ENCODE measurements around the gene RHCG.

RHCG gene

GRCh38 chr15:89428246-89428645 lies 68.1 kb downstream of the RHCG start:
- no peak overlapping the region for H3K27ac ChIP-seq (ENCODE audit: low read depth, low read length)
- peaks cover 31% of the 10 kb centered on the region for H3K27me3 ChIP-seq (ENCODE audit: control insufficient read depth, insufficient read depth, low read length)
- no peak overlapping the region for H3K4me3 ChIP-seq (ENCODE audit: low read depth, low read length)
- no peaks in the 10 kb centered on the region for H3K9me3 ChIP-seq (ENCODE audit: control insufficient read depth, insufficient read depth, low read length)
- H3K36me3 ChIP-seq (ENCODE audit: control insufficient read depth, insufficient read depth, low read length): no peaks in the 10 kb centered on the region
- no peak overlapping the region for H3K9ac ChIP-seq (ENCODE audit: low read depth, low read length)
- H3K4me1 ChIP-seq (ENCODE audit: control insufficient read depth, insufficient read depth, low read length): peaks cover 8% of the 10 kb centered on the region; the same call in 1 of the 2 replicates

- H3K9ac ChIP-seq (ENCODE audit: low read depth, low read length): no peak overlapping the region
- H3K36me3 ChIP-seq (ENCODE audit: control insufficient read depth, insufficient read depth, low read length): no peaks in the 10 kb centered on the region
- no peak overlapping the region for H3K27ac ChIP-seq (ENCODE audit: low read depth, low read length)
- H3K27me3 ChIP-seq (ENCODE audit: control insufficient read depth, insufficient read depth, low read length): peaks cover 45% of the 10 kb centered on the region
- no peak overlapping the region for H3K4me3 ChIP-seq (ENCODE audit: low read depth, low read length)
- H3K4me1 ChIP-seq (ENCODE audit: control insufficient read depth, insufficient read depth, low read length): peaks cover 8% of the 10 kb centered on the region; the same call in 1 of the 2 replicates
- no peaks in the 10 kb centered on the region for H3K9me3 ChIP-seq (ENCODE audit: control insufficient read depth, insufficient read depth, low read length)
These were observed 69.9 kb downstream of the RHCG start for GRCh38 chr15:89426500-89426899.

DNA sequence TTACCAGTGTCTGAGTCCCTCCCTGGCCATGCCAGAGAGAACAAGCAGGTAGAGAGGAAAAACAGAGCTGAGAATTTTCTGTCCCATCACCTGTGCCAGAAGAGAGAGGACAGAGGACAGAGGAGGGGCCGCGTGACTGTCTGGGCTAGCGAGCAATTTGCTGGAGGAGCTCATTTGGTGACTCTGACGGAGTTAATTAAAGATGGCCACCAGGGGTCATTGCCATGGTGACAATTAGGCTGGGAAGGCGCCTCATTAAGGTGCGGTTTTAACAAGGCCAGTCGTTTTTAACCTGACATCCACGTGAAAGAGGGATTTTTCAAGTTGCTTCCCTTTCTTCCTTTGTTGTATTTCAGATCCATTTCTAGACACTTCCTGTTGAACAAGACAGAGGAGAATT lies 72.4 kb downstream of the RHCG start:
- Histone ChIP-seq H3K27ac (ENCODE audit: low read depth, low read length) (no peak overlapping the region), H3K9me3 (ENCODE audit: control insufficient read depth, insufficient read depth, low read length) (no peaks in the 10 kb centered on the region), H3K4me3 (ENCODE audit: low read depth, low read length) (no peak overlapping the region), H3K9ac (ENCODE audit: low read depth, low read length) (no peak overlapping the region), H3K27me3 (ENCODE audit: control insufficient read depth, insufficient read depth, low read length) (peaks cover 53% of the 10 kb centered on the region), H3K4me1 (ENCODE audit: control insufficient read depth, insufficient read depth, low read length) (peaks cover 8% of the 10 kb centered on the region; the same call in 1 of the 2 replicates), H3K36me3 (ENCODE audit: control insufficient read depth, insufficient read depth, low read length) (no peaks in the 10 kb centered on the region)
